Smooth muscle cell (in vitro differentiated cells): ENCODE results near the gene PLOD2. TPM values are rescaled to one million over a fixed set of nuclear protein-coding genes. Genes with fewer than 3 reads are reported as not detected.

ENCODE experiments used
- DNase-seq: peaks from one replicate; lab custom pipeline; 2025; ENCODE audit not compliant: unreplicated experiment; lab: John Stamatoyannopoulos, UW
- H2AFZ ChIP-seq: fragments of 200-600 bp; sonication (generic); 2 replicates; pipeline ENCODE4 v1.6.0; 2016; ENCODE audit warnings: antibody characterized with exemption, low read depth, mild to moderate bottlenecking
- H3F3A ChIP-seq: fragments of 200-600 bp; sonication (generic); 2 replicates; pipeline ENCODE4 v1.6.0; 2017; ENCODE audit warnings: antibody characterized with exemption, low read depth
- H3K27ac ChIP-seq: fragments of 200-600 bp; sonication (generic); 2 replicates; pipeline ENCODE4 v1.5.1; 2016; ENCODE audit warnings: low read depth, mild to moderate bottlenecking
- H3K27me3 ChIP-seq: fragments of 200-600 bp; sonication (generic); 2 replicates; pipeline ENCODE4 v1.6.1; 2016; ENCODE audit warnings: low read depth, mild to moderate bottlenecking
- H3K36me3 ChIP-seq: fragments of 200-600 bp; sonication (generic); 2 replicates; pipeline ENCODE4 v1.5.1; 2016; ENCODE audit warnings: low read depth
- H3K4me1 ChIP-seq: fragments of 200-600 bp; sonication (generic); 2 replicates; pipeline ENCODE4 v1.5.1; 2016; ENCODE audit warnings: low read depth
- H3K4me2 ChIP-seq: fragments of 200-600 bp; sonication (generic); 2 replicates; pipeline ENCODE4 v1.6.0; 2016; ENCODE audit warnings: mild to moderate bottlenecking
- H3K4me3 ChIP-seq: fragments of 200-600 bp; sonication (generic); 2 replicates; pipeline ENCODE4 v1.5.1; 2016; ENCODE audit warnings: mild to moderate bottlenecking
- H3K79me2 ChIP-seq: fragments of 200-600 bp; sonication (generic); 2 replicates; pipeline ENCODE4 v1.6.0; 2016; ENCODE audit warnings: low read depth, mild to moderate bottlenecking
- H3K9ac ChIP-seq: fragments of 200-600 bp; sonication (generic); 2 replicates; pipeline ENCODE4 v1.6.0; 2016; ENCODE audit warnings: low read depth
- H3K9me3 ChIP-seq: fragments of 200-600 bp; sonication (generic); replicated peaks from 2 replicates; pipeline ENCODE4 v1.5.1; 2016; ENCODE audit warnings: low read depth
- H4K20me1 ChIP-seq: fragments of 200-600 bp; sonication (generic); 2 replicates; pipeline ENCODE4 v1.6.0; 2016; ENCODE audit warnings: low read depth
- WGBS: methylation state at CpG from one replicate; pipeline ENCODE4 v1.1.7; 2016; ENCODE audit warnings: low lambda C conversion rate; 5-methylcytosine and 5-hydroxymethylcytosine counted together
- polyA plus RNA-seq: library from polyadenylated mRNA; unstranded; fragments of >200 nt; fragmentation: Nextera tagmentation; extraction: Ambion mirVana; gene quantifications from 2 replicates; pipeline ENCODE4 v1.2.1, GENCODE V29; 2016
- total RNA-seq: library from RNA; depleted of rRNA; stranded (reverse); fragments of >200 nt; gene quantifications from 2 replicates; pipeline ENCODE4 v1.2.3, GENCODE V29; 2014
- TF ChIP-seq, protein P1 (sequence below): fragments of 200-600 bp; sonication (generic); IDR thresholded peaks from 2 replicates; pipeline ENCODE4 v1.5.1; 2017; ENCODE audit warnings: borderline replicate concordance, mild to moderate bottlenecking, antibody characterized with exemption; ENCODE audit not compliant: insufficient read depth, poor library complexity, severe bottlenecking

The PLOD2 gene
- total and polyA plus RNA-seq, 2 experiments from 2014 or later, result 372 to 658 TPM

DNA sequence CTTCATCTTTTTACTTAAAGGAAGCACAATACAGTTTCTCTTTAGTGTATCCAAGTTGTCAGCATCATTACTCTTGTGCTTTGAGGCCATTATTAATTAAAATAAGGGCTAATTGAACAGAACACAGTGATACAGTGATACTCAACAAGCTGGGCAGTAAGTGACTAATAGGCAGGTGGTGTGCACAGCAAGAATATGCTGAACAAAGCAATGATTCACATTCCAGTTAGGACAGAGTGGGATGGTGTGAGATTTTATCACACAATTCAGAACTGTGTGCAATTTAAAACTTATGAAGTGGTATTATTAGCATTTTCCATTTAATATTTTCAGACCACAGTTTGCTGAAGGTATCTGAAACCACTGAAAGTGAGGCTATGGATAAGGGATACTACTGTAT is 116.9 kb downstream of the PLOD2 start:
- TF ChIP-seq, protein P1, sequence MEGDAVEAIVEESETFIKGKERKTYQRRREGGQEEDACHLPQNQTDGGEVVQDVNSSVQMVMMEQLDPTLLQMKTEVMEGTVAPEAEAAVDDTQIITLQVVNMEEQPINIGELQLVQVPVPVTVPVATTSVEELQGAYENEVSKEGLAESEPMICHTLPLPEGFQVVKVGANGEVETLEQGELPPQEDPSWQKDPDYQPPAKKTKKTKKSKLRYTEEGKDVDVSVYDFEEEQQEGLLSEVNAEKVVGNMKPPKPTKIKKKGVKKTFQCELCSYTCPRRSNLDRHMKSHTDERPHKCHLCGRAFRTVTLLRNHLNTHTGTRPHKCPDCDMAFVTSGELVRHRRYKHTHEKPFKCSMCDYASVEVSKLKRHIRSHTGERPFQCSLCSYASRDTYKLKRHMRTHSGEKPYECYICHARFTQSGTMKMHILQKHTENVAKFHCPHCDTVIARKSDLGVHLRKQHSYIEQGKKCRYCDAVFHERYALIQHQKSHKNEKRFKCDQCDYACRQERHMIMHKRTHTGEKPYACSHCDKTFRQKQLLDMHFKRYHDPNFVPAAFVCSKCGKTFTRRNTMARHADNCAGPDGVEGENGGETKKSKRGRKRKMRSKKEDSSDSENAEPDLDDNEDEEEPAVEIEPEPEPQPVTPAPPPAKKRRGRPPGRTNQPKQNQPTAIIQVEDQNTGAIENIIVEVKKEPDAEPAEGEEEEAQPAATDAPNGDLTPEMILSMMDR, result no peak
- Histone ChIP-seq H3K4me3 (no peak overlapping the region), H3K4me1 (no peaks in the 10 kb centered on the region), H3K27ac (no peak overlapping the region), H3K9me3 (no peaks in the 10 kb centered on the region), H3K36me3 (no peaks in the 10 kb centered on the region), H3K79me2 (no peaks in the 10 kb centered on the region), H2AFZ (no peak overlapping the region), H3K9ac (no peak overlapping the region), H3K4me2 (no peak overlapping the region), H3F3A (peaks cover 4% of the 10 kb centered on the region), H3K27me3 (no peaks in the 10 kb centered on the region), H4K20me1 (no peaks in the 10 kb centered on the region)
- DNase-seq, result no peak

- Histone ChIP-seq H3K4me1 (no peaks in the 10 kb centered on the region), H3K9me3 (no peaks in the 10 kb centered on the region), H3K36me3 (no peaks in the 10 kb centered on the region), H3K27ac (no peak overlapping the region), H3K9ac (no peak overlapping the region), H3K79me2 (no peaks in the 10 kb centered on the region), H4K20me1 (no peaks in the 10 kb centered on the region), H3F3A (no peaks in the 10 kb centered on the region), H2AFZ (no peak overlapping the region), H3K27me3 (no peaks in the 10 kb centered on the region), H3K4me2 (no peak overlapping the region), H3K4me3 (no peak overlapping the region)
- DNase-seq, result no peak
- TF ChIP-seq, protein P1, result no peak
These were observed 120.4 kb downstream of the PLOD2 start for GRCh38 chr3:146040630-146041029.

DNA sequence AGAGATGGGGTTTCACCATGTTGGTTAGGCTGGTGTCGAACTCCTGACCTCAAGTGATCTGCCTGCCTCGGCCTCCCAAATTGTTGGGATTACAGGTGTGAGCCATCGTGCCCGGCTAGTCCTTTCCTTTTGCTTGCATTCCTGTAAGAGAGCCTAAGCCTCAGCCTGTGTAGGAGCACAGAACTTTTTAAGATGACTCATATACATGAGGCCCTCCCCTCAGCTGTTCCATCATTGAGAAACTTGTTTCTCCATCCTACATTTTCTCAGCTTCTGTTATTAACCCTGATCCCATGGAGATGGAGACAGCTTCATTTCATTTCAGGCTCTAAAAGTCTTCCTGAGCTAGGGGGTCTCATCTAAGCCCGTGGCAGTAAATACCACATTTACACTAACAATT is 123.3 kb downstream of the PLOD2 start:
- TF ChIP-seq, protein P1, result no peak
- WGBS, result 88% methylated on average over 5 of the region's 5 CpGs
- Histone ChIP-seq H3K9me3 (no peaks in the 10 kb centered on the region), H3K27me3 (no peaks in the 10 kb centered on the region), H3K4me3 (no peak overlapping the region), H3K36me3 (no peaks in the 10 kb centered on the region), H3K4me1 (no peaks in the 10 kb centered on the region), H3K27ac (no peak overlapping the region), H2AFZ (no peak overlapping the region), H3K79me2 (no peaks in the 10 kb centered on the region), H3K4me2 (no peak overlapping the region), H3F3A (no peaks in the 10 kb centered on the region), H3K9ac (no peak overlapping the region), H4K20me1 (no peaks in the 10 kb centered on the region)
- DNase-seq, result no peak

- H3K36me3 ChIP-seq, result no peaks in the 10 kb centered on the region
- no peak for DNase-seq
- no peak overlapping the region for H2AFZ ChIP-seq
- no peak overlapping the region for H3K9ac ChIP-seq
- no peak overlapping the region for H3K4me3 ChIP-seq
- no peaks in the 10 kb centered on the region for H3K27me3 ChIP-seq
- H4K20me1 ChIP-seq, result no peaks in the 10 kb centered on the region
- TF ChIP-seq, protein P1, result no peak
- no peaks in the 10 kb centered on the region for H3K4me1 ChIP-seq
- H3K9me3 ChIP-seq, result no peaks in the 10 kb centered on the region
- WGBS, result 77% methylated on average over 1 of the region's 1 CpG
- no peak overlapping the region for H3K27ac ChIP-seq
- H3K4me2 ChIP-seq, result no peak overlapping the region
- H3F3A ChIP-seq, result no peaks in the 10 kb centered on the region
- no peaks in the 10 kb centered on the region for H3K79me2 ChIP-seq
These were observed 124.7 kb downstream of the PLOD2 start for GRCh38 chr3:146036281-146036680.
